Osteoblast (primary cell): Measurements from ENCODE around the gene THRA. TPM values are rescaled to one million over a fixed set of nuclear protein-coding genes. Genes with fewer than 3 reads are reported as not detected.

Source experiments
- DNase-seq: peaks from one replicate; pipeline ENCODE4 v3.0.0; 2011; ENCODE audit warnings: low spot score, mixed read lengths; ENCODE audit not compliant: insufficient read length; ENCODE audit errors: missing footprints
- H2AFZ ChIP-seq: 2 replicates; pipeline ENCODE4 v1.6.0; 2011; ENCODE audit warnings: mild to moderate bottlenecking, low read length
- H3K27ac ChIP-seq: 2 replicates; pipeline ENCODE4 v1.5.1; 2011; ENCODE audit warnings: mild to moderate bottlenecking, low read depth, low read length, moderate library complexity
- H3K27me3 ChIP-seq: 2 replicates; pipeline ENCODE4 v1.6.0; 2012; ENCODE audit warnings: mild to moderate bottlenecking, control low read depth, inconsistent platforms, low read length, moderate library complexity; ENCODE audit not compliant: insufficient read depth
- H3K36me3 ChIP-seq: 2 replicates; pipeline ENCODE4 v1.5.1; 2011; ENCODE audit warnings: mild to moderate bottlenecking, low read length, control low read depth, moderate library complexity; ENCODE audit not compliant: insufficient read depth
- H3K4me1 ChIP-seq: 2 replicates; pipeline ENCODE4 v1.5.1; 2011; ENCODE audit warnings: mild to moderate bottlenecking, low read length, control low read depth, moderate library complexity; ENCODE audit not compliant: insufficient read depth
- H3K4me2 ChIP-seq: 2 replicates; pipeline ENCODE4 v1.6.0; 2011; ENCODE audit warnings: mild to moderate bottlenecking, low read length; ENCODE audit not compliant: insufficient read depth
- H3K4me3 ChIP-seq: fragments of 200-600 bp; sonication (generic); 3 replicates; pipeline ENCODE4 v1.5.1; 2012; ENCODE audit warnings: mild to moderate bottlenecking, low read length, inconsistent platforms; ENCODE audit not compliant: insufficient read depth
- H3K79me2 ChIP-seq: 2 replicates; pipeline ENCODE4 v1.6.0; 2012; ENCODE audit warnings: mild to moderate bottlenecking, low read length, control low read depth, inconsistent platforms; ENCODE audit not compliant: insufficient read depth
- H3K9me3 ChIP-seq: 2 replicates; pipeline ENCODE4 v1.5.1; 2011; ENCODE audit warnings: low read depth, low read length, control low read depth
- H4K20me1 ChIP-seq: 2 replicates; pipeline ENCODE4 v1.6.0; 2012; ENCODE audit warnings: mild to moderate bottlenecking, low read length, control low read depth; ENCODE audit not compliant: insufficient read depth
- CTCF ChIP-seq: IDR thresholded peaks from 2 replicates; pipeline ENCODE4 v1.5.1; 2011; ENCODE audit warnings: mild to moderate bottlenecking, low read depth, low read length, moderate library complexity; ENCODE audit errors: extremely low read depth
- total RNA-seq: library from RNA; depleted of rRNA; stranded (reverse); fragments of >200 nt; gene quantifications from 2 replicates; pipeline ENCODE4 v1.2.3, GENCODE V29; 2012

The THRA gene
- total RNA-seq, 1 donor = 33.3 TPM

GRCh38 chr17:40075942-40076498 lies 13.3 kb downstream of the THRA start:
- peaks cover 45% of the 10 kb centered on the region for H3K4me1 ChIP-seq
- peaks cover 34% of the 10 kb centered on the region for H4K20me1 ChIP-seq
- H3K27me3 ChIP-seq = no peaks in the 10 kb centered on the region
- H3K36me3 ChIP-seq = no peaks in the 10 kb centered on the region
- peaks cover 13% of the 10 kb centered on the region for H3K79me2 ChIP-seq
- peak overlapping the region; percentile 65 for H3K4me2 ChIP-seq
- no peak overlapping the region for H3K27ac ChIP-seq
- no peak overlapping the region for H2AFZ ChIP-seq
- no peaks in the 10 kb centered on the region for H3K9me3 ChIP-seq
- no peak overlapping the region for H3K4me3 ChIP-seq
- TF ChIP-seq CTCF = no peak
- no peak for DNase-seq

- Histone ChIP-seq H3K27ac (no peak overlapping the region), H3K4me3 (no peak overlapping the region), H3K79me2 (peaks cover 10% of the 10 kb centered on the region), H3K9me3 (no peaks in the 10 kb centered on the region), H3K27me3 (no peaks in the 10 kb centered on the region), H3K36me3 (no peaks in the 10 kb centered on the region), H3K4me2 (no peak overlapping the region), H3K4me1 (peaks cover 39% of the 10 kb centered on the region), H4K20me1 (peaks cover 28% of the 10 kb centered on the region), H2AFZ (no peak overlapping the region)
- DNase-seq = no peak
- no peak for TF ChIP-seq CTCF
Observed at GRCh38 chr17:40076591-40076990, 13.8 kb downstream of the THRA start.

GRCh38 chr17:40079545-40079944 lies 16.8 kb downstream of the THRA start:
- no peak for DNase-seq
- H3K4me1 ChIP-seq = peaks cover 24% of the 10 kb centered on the region
- no peaks in the 10 kb centered on the region for H3K27me3 ChIP-seq
- peaks cover 2% of the 10 kb centered on the region for H3K79me2 ChIP-seq
- H2AFZ ChIP-seq = no peak overlapping the region
- H3K4me3 ChIP-seq = no peak overlapping the region
- no peak overlapping the region for H3K27ac ChIP-seq
- H3K36me3 ChIP-seq = peaks cover 11% of the 10 kb centered on the region
- peaks cover 17% of the 10 kb centered on the region for H4K20me1 ChIP-seq
- no peaks in the 10 kb centered on the region for H3K9me3 ChIP-seq
- no peak for TF ChIP-seq CTCF
- no peak overlapping the region for H3K4me2 ChIP-seq

- no peak for TF ChIP-seq CTCF
- Histone ChIP-seq H3K27ac (no peak overlapping the region), H2AFZ (no peak overlapping the region), H3K27me3 (no peaks in the 10 kb centered on the region), H3K4me3 (no peak overlapping the region), H3K4me1 (no peaks in the 10 kb centered on the region), H3K4me2 (no peak overlapping the region), H4K20me1 (no peaks in the 10 kb centered on the region), H3K9me3 (no peaks in the 10 kb centered on the region), H3K36me3 (peaks cover 43% of the 10 kb centered on the region), H3K79me2 (no peaks in the 10 kb centered on the region)
- peak; percentile 8 for DNase-seq
Observed at GRCh38 chr17:40084477-40084876, 21.7 kb downstream of the THRA start.
